ENCODE data around the gene C15orf39.
"Not testable (repeated sequence)": the region's sequence is repeated elsewhere in the genome, so short reads cannot be mapped to it uniquely, and the experiment has no call there.

Gene C15orf39

DNA sequence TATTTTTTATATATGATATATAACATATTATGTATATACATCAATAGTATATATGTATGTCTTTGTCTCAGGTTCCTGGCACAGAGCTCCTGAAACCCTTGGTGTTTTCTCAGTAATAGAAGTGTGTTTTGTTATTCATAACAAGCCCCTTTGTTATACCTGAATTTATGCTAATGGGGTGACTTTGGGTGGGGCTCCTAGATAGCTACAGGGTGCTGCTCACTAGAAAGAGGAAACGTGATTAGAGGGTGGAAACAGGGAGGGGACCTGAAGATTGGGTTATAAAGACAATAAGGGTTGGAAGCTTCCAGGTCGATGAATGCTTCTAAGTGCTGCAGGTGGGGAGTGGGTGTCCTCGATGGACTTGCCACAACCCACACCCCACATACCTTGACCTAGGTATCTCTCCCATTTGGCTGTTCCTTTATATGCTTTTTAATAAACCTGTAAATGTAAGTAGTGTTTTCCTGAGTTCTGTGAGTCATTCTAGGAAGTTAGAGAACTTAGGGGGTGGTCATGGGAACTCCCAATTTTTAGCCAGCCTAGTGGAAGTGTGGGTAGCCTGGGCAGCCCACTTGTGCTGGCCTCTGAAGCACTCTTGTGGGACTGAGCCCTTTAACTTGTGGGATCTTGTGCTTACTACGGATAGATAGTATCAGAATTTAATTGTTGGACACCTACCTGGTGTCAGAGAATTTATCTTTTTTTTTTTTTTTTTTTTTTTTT lies 36.9 kb upstream of the C15orf39 start:
- Histone ChIP-seq H3K9me3 (ENCODE audit: control extremely low read depth in 1 of 5, control insufficient read depth in 4 of 5, insufficient read depth in 2 of 5, low read depth in 1 of 5, low read length in 4 of 5) (peaks cover 0 to 12% (median 2%) of the 10 kb centered on the region in 5 experiments), H3K27ac (ENCODE audit: insufficient read depth in 1 of 2, low read depth in 1 of 2, low read length in 2 of 2, poor library complexity in 1 of 2, severe bottlenecking in 2 of 2) (no peak overlapping the region), H3K4me3 (ENCODE audit: control insufficient read depth in 1 of 7, extremely low read depth in 1 of 7, insufficient read depth in 4 of 7, low read depth in 2 of 7, low read length in 6 of 7) (no peak overlapping the region), H3K27me3 (replicated peaks in 2 of 5; ENCODE audit: control insufficient read depth in 4 of 5, insufficient read depth in 5 of 5, low read length in 4 of 5) (no peaks in the 10 kb centered on the region), H3K36me3 (ENCODE audit: control insufficient read depth in 4 of 4, insufficient read depth in 4 of 4, low read length in 3 of 4) (no peaks in the 10 kb centered on the region), H3K4me1 (ENCODE audit: control extremely low read depth in 1 of 4, control insufficient read depth in 4 of 4, insufficient read depth in 4 of 4, low read length in 3 of 4) (peaks cover 3 to 30% (median 15%) of the 10 kb centered on the region in 4 experiments)
- POLR2A ChIA-PET, result interaction anchor here (0.7 kb wide), 2 partner anchors 15 to 30 kb away, joined by 3 read pairs; no protein-coding TSS in a partner anchor
- peak in 1 of 3 donors; percentile 40 for DNase-seq
- CTCF ChIA-PET, result interaction anchor here (0.6 to 1.7 kb wide), 3 partner anchors 13 to 37 kb away, joined by 3 to 8 read pairs (median 3); partner anchors contain the start of gene C15orf39
- no CpG with 5 or more reads among the region's 4 CpGs for WGBS (ENCODE audit: insufficient coverage)

DNA sequence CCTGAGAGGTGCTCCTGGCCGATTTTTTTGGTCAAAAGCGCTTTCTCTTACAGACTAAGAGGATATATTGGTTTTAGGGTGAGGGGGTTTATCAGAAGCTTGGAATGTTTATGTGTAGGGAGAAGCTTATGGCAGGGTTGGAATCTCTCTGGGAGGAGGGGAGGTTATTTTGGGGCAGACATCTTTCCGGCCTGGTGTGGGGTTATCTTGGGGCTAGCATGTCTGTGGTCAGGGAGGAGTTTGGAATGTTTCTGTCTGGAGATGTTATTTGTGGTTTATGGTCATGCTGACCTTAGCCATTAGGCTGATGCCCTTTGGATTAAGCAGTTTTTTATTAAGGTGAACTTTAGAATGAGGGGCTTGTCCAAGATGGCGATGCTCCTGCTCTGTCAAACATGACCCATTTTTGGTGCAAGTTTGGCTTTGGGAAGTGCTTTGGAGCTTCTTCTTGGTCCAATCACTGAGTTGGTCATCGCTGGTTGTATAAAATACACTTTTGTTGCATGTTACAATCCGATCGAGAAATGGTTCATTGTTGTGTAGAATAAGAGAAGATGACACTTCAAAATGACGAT lies 35.1 kb upstream of the C15orf39 start:
- H3K27ac ChIP-seq (ENCODE audit: insufficient read depth in 1 of 2, low read depth in 1 of 2, low read length in 2 of 2, poor library complexity in 1 of 2, severe bottlenecking in 2 of 2); H3K36me3 ChIP-seq (ENCODE audit: control insufficient read depth in 4 of 4, insufficient read depth in 4 of 4, low read length in 3 of 4); DNase-seq; POLR2A ChIA-PET; H3K27me3 ChIP-seq (replicated peaks in 2 of 5; ENCODE audit: control insufficient read depth in 4 of 5, insufficient read depth in 5 of 5, low read length in 4 of 5); H3K4me3 ChIP-seq (ENCODE audit: control insufficient read depth in 1 of 7, extremely low read depth in 1 of 7, insufficient read depth in 4 of 7, low read depth in 2 of 7, low read length in 6 of 7): not testable (repeated sequence)
- 76% methylated on average over 6 of the region's 8 CpGs for WGBS (ENCODE audit: insufficient coverage)
- Histone ChIP-seq H3K4me1 (ENCODE audit: control extremely low read depth in 1 of 4, control insufficient read depth in 4 of 4, insufficient read depth in 4 of 4, low read length in 3 of 4) (peaks cover 8 to 37% (median 25%) of the 10 kb centered on the region in 4 experiments), H3K9me3 (ENCODE audit: control extremely low read depth in 1 of 5, control insufficient read depth in 4 of 5, insufficient read depth in 2 of 5, low read depth in 1 of 5, low read length in 4 of 5) (peaks cover 0 to 13% (median 2%) of the 10 kb centered on the region in 5 experiments)
- CTCF ChIA-PET, result interaction anchor here (0.8 to 1.9 kb wide), 5 partner anchors 9 to 124 kb away, joined by 3 to 5 read pairs (median 3); no protein-coding TSS in a partner anchor

DNA sequence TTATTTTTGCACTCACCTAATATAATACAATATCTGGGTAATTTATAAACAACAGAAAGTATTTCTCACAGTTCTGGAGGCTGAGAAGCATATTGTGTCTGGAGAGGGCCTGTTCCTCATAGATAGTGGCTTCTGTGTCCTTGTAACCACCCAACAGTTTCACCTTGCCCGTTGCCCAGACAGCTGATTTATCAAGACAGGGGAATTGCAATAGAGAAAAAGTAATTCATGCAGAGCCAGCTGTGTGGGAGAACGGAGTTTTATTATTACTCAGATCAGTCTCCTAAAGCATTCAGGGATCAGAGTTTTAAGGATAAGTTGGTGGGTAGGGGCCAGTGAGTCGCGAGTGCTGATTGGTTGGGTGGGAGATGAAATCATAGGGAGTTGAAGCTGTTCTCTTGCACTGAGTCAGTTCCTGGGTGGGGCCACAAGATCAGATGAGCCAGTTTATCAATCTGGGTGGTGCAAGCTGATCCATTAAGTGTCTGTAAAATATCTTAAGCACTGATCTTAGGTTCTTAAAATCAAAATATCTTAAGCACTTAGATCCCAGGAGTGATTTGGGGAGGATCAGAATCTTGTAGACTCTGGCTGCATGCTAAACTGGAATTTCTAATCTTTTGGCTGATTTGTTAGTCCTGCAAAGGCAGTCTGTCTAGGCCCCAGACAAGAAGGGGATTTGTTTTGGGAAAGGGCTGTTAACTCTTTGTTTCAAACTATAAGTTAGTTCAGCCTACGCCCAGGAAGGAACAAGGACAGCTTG lies 33.9 kb upstream of the C15orf39 start:
- 93% methylated on average over 3 of the region's 5 CpGs for WGBS (ENCODE audit: insufficient coverage)
- H3K4me1 ChIP-seq (ENCODE audit: control extremely low read depth in 1 of 4, control insufficient read depth in 4 of 4, insufficient read depth in 4 of 4, low read length in 3 of 4), result peaks cover 6 to 47% (median 35%) of the 10 kb centered on the region in 4 experiments
- ChIA-PET POLR2A (no interaction called here), CTCF (interaction anchor here (0.9 to 1.8 kb wide), 4 partner anchors 10 to 44 kb away, joined by 3 to 7 read pairs (median 3); no protein-coding TSS in a partner anchor)
- DNase-seq, result peak in 2 of 3 donors; percentile 48 to 74
- H3K4me3 ChIP-seq (ENCODE audit: control insufficient read depth in 1 of 7, extremely low read depth in 1 of 7, insufficient read depth in 4 of 7, low read depth in 2 of 7, low read length in 6 of 7), result no peak overlapping the region
- H3K36me3 ChIP-seq (ENCODE audit: control insufficient read depth in 4 of 4, insufficient read depth in 4 of 4, low read length in 3 of 4), result no peaks in the 10 kb centered on the region
- H3K27me3 ChIP-seq (replicated peaks in 2 of 5; ENCODE audit: control insufficient read depth in 4 of 5, insufficient read depth in 5 of 5, low read length in 4 of 5), result no peaks in the 10 kb centered on the region
- peaks cover 0 to 13% (median 2%) of the 10 kb centered on the region in 5 experiments for H3K9me3 ChIP-seq (ENCODE audit: control extremely low read depth in 1 of 5, control insufficient read depth in 4 of 5, insufficient read depth in 2 of 5, low read depth in 1 of 5, low read length in 4 of 5)
- no peak overlapping the region for H3K27ac ChIP-seq (ENCODE audit: insufficient read depth in 1 of 2, low read depth in 1 of 2, low read length in 2 of 2, poor library complexity in 1 of 2, severe bottlenecking in 2 of 2)

DNA sequence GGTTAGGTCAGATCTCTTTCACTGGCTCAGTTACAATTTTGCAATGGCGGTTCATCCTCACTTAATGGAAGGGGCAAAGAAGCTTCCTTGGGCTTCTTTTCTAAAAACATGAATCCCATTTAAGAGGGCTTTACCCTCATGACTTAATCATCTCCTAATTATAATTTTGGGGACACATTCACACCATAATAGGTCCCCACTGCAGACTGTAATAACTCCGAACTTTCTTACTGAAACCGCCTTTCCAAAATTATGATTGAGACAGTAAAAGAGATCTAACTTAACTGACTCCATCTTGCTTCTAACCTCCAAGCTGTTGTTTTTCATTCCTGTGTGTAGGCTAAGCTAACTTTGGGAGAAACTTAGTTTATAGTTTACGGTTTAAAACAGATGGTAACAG lies 33.3 kb upstream of the C15orf39 start:
- ChIA-PET POLR2A (no interaction called here), CTCF (interaction anchor here (0.7 to 1.8 kb wide), 4 partner anchors 11 to 30 kb away, joined by 3 to 7 read pairs (median 3); no protein-coding TSS in a partner anchor)
- Histone ChIP-seq H3K9me3 (ENCODE audit: control extremely low read depth in 1 of 5, control insufficient read depth in 4 of 5, insufficient read depth in 2 of 5, low read depth in 1 of 5, low read length in 4 of 5) (peaks cover 0 to 13% (median 2%) of the 10 kb centered on the region in 5 experiments), H3K36me3 (ENCODE audit: control insufficient read depth in 4 of 4, insufficient read depth in 4 of 4, low read length in 3 of 4) (no peaks in the 10 kb centered on the region), H3K4me3 (ENCODE audit: control insufficient read depth in 1 of 7, extremely low read depth in 1 of 7, insufficient read depth in 4 of 7, low read depth in 2 of 7, low read length in 6 of 7) (no peak overlapping the region), H3K4me1 (ENCODE audit: control extremely low read depth in 1 of 4, control insufficient read depth in 4 of 4, insufficient read depth in 4 of 4, low read length in 3 of 4) (peaks cover 4 to 46% (median 32%) of the 10 kb centered on the region in 4 experiments), H3K27me3 (replicated peaks in 2 of 5; ENCODE audit: control insufficient read depth in 4 of 5, insufficient read depth in 5 of 5, low read length in 4 of 5) (no peaks in the 10 kb centered on the region), H3K27ac (ENCODE audit: insufficient read depth in 1 of 2, low read depth in 1 of 2, low read length in 2 of 2, poor library complexity in 1 of 2, severe bottlenecking in 2 of 2) (no peak overlapping the region)
- no peak for DNase-seq
- 0% methylated on average over 1 of the region's 4 CpGs for WGBS (ENCODE audit: insufficient coverage)

DNA sequence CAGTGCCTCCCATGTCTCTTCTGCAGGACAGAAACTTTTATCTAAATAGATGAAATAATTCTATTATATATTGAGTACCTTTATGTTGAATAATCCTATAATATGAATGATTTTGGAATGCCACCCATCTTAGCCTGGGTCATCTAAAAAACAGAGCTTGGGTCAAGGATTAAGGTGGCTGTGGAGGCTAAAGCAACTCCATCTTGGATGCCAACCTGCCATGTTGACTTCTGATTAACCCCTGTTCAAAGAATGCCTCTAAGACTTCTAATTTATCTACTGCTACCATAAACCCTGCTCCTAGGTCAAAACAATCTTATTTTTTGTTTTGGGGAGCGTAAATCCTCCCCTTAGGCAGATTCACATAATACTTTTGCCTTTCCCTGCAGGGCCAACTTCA lies 31.5 kb upstream of the C15orf39 start:
- CTCF ChIA-PET, result interaction anchor here (0.6 to 1.5 kb wide), 2 partner anchors 19 to 127 kb away, joined by 3 to 4 read pairs; no protein-coding TSS in a partner anchor
- Histone ChIP-seq H3K9me3 (ENCODE audit: control extremely low read depth in 1 of 5, control insufficient read depth in 4 of 5, insufficient read depth in 2 of 5, low read depth in 1 of 5, low read length in 4 of 5) (peaks cover 0 to 13% (median 2%) of the 10 kb centered on the region in 5 experiments), H3K36me3 (ENCODE audit: control insufficient read depth in 4 of 4, insufficient read depth in 4 of 4, low read length in 3 of 4) (no peaks in the 10 kb centered on the region), H3K27ac (ENCODE audit: insufficient read depth in 1 of 2, low read depth in 1 of 2, low read length in 2 of 2, poor library complexity in 1 of 2, severe bottlenecking in 2 of 2) (no peak overlapping the region), H3K4me1 (ENCODE audit: control extremely low read depth in 1 of 4, control insufficient read depth in 4 of 4, insufficient read depth in 4 of 4, low read length in 3 of 4) (peaks cover 4 to 60% (median 36%) of the 10 kb centered on the region in 4 experiments), H3K27me3 (replicated peaks in 2 of 5; ENCODE audit: control insufficient read depth in 4 of 5, insufficient read depth in 5 of 5, low read length in 4 of 5) (no peaks in the 10 kb centered on the region), H3K4me3 (ENCODE audit: control insufficient read depth in 1 of 7, extremely low read depth in 1 of 7, insufficient read depth in 4 of 7, low read depth in 2 of 7, low read length in 6 of 7) (no peak overlapping the region)
- WGBS (ENCODE audit: insufficient coverage), result no CpG with 5 or more reads among the region's 1 CpG
- DNase-seq, result no peak
- POLR2A ChIA-PET, result no interaction called here

DNA sequence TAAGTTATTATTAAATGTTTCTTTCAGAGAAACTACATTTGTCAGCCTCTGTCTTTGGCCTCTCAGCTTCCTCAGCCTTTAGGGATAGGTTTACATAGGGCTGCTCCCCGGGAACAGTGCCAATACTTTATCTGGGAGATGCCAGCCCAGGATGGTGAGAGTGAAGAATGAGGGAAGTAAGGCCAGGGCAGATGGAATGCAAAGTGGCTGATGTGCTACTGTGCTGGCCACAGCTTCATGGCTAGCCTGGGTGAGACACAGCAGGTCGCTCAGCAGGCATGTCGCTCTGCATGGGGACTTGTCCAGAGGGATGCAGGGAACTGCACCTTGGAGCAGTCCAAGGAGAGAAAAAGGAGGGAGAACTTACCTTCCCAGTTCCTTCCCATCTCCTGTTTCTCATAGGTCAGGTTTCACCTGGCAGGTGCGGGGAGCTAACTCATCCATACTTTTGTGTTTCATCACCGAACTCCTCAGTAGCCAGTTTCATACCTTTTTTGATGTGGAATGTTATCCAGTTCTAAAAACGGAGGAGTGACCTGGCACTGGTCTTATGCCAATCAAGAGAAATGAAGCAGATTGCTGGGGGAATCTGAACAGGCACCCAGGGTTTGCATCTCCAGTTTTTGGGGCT lies 30.9 kb upstream of the C15orf39 start:
- Histone ChIP-seq H3K36me3 (ENCODE audit: control insufficient read depth in 4 of 4, insufficient read depth in 4 of 4, low read length in 3 of 4) (no peaks in the 10 kb centered on the region), H3K9me3 (ENCODE audit: control extremely low read depth in 1 of 5, control insufficient read depth in 4 of 5, insufficient read depth in 2 of 5, low read depth in 1 of 5, low read length in 4 of 5) (peaks cover 0 to 13% (median 2%) of the 10 kb centered on the region in 5 experiments), H3K4me1 (ENCODE audit: control extremely low read depth in 1 of 4, control insufficient read depth in 4 of 4, insufficient read depth in 4 of 4, low read length in 3 of 4) (peaks cover 4 to 67% (median 42%) of the 10 kb centered on the region in 4 experiments), H3K27ac (ENCODE audit: insufficient read depth in 1 of 2, low read depth in 1 of 2, low read length in 2 of 2, poor library complexity in 1 of 2, severe bottlenecking in 2 of 2) (no peak overlapping the region), H3K4me3 (ENCODE audit: control insufficient read depth in 1 of 7, extremely low read depth in 1 of 7, insufficient read depth in 4 of 7, low read depth in 2 of 7, low read length in 6 of 7) (peak overlapping the region in 1 of 7 experiments; percentile 16), H3K27me3 (replicated peaks in 2 of 5; ENCODE audit: control insufficient read depth in 4 of 5, insufficient read depth in 5 of 5, low read length in 4 of 5) (no peaks in the 10 kb centered on the region)
- POLR2A ChIA-PET, result interaction anchor here (1.0 kb wide), 1 partner anchor 62 kb away, joined by 3 read pairs; no protein-coding TSS in a partner anchor
- no peak for DNase-seq
- WGBS (ENCODE audit: insufficient coverage), result 90% methylated on average over 5 of the region's 6 CpGs
- CTCF ChIA-PET, result interaction anchor here (1.1 to 1.5 kb wide), 3 partner anchors 11 to 141 kb away, joined by 3 to 4 read pairs (median 3); no protein-coding TSS in a partner anchor
